RWPE2 (cell line): ENCODE measurements around the gene SYNPO2L.

Experiments used
- ATAC-seq: fragments of 200-7000 bp; cut with Tn5 transposase; 3 replicates; pipeline ENCODE4 v1.9.1; 2021; ENCODE audit warnings: low read depth
- DNase-seq: peaks from one replicate; pipeline ENCODE4 v3.0.0-alpha.2; 2020; ENCODE audit warnings: low spot score
- H3K27ac ChIP-seq: fragments of 450-650 bp; 2 replicates; pipeline ENCODE4 v1.5.1; 2017; ENCODE audit warnings: mild to moderate bottlenecking; ENCODE audit not compliant: poor library complexity, severe bottlenecking
- H3K27me3 ChIP-seq: fragments of 250-450 bp; sonication (Bioruptor Pico); 2 replicates; pipeline ENCODE4 v1.5.1; 2021; ENCODE audit warnings: mild to moderate bottlenecking, moderate library complexity; ENCODE audit not compliant: insufficient read depth, poor library complexity, severe bottlenecking
- H3K36me3 ChIP-seq: fragments of 250-450 bp; sonication (Bioruptor Pico); 2 replicates; pipeline ENCODE4 v1.5.1; 2020; ENCODE audit warnings: low read depth, mild to moderate bottlenecking, moderate library complexity
- H3K4me1 ChIP-seq: fragments of 250-450 bp; sonication (Bioruptor Pico); 2 replicates; pipeline ENCODE4 v1.5.1; 2021; ENCODE audit warnings: mild to moderate bottlenecking, moderate library complexity; ENCODE audit not compliant: insufficient read depth, poor library complexity, severe bottlenecking
- H3K4me3 ChIP-seq: fragments of 250-450 bp; sonication (Bioruptor Pico); 2 replicates; pipeline ENCODE4 v1.5.1; 2021; ENCODE audit warnings: mild to moderate bottlenecking, moderate library complexity; ENCODE audit not compliant: severe bottlenecking
- H3K9me3 ChIP-seq: fragments of 250-450 bp; sonication (Bioruptor Pico); 2 replicates; pipeline ENCODE4 v1.5.1; 2021; ENCODE audit warnings: mild to moderate bottlenecking, moderate library complexity; ENCODE audit not compliant: severe bottlenecking
- CTCF ChIP-seq: fragments of 450-650 bp; IDR thresholded peaks from one replicate; pipeline ENCODE4 v1.5.1; 2017; ENCODE audit warnings: mild to moderate bottlenecking, moderate library complexity; ENCODE audit not compliant: poor library complexity, severe bottlenecking

Gene SYNPO2L

GRCh38 chr10:73653195-73653594 lies 2.6 kb downstream of the SYNPO2L start:
- no peaks in the 10 kb centered on the region for H3K4me1 ChIP-seq
- no peak for DNase-seq
- H3K27me3 ChIP-seq: no peaks in the 10 kb centered on the region
- H3K36me3 ChIP-seq: no peaks in the 10 kb centered on the region
- no peak for TF ChIP-seq CTCF
- H3K27ac ChIP-seq: no peak overlapping the region
- no peak for ATAC-seq
- no peaks in the 10 kb centered on the region for H3K9me3 ChIP-seq
- H3K4me3 ChIP-seq: no peak overlapping the region

- DNase-seq (no peak), ATAC-seq (no peak)
- Histone ChIP-seq H3K4me1 (no peaks in the 10 kb centered on the region), H3K4me3 (no peak overlapping the region), H3K27ac (no peak overlapping the region), H3K9me3 (no peaks in the 10 kb centered on the region), H3K27me3 (no peaks in the 10 kb centered on the region), H3K36me3 (no peaks in the 10 kb centered on the region)
- TF ChIP-seq CTCF: no peak
Observed at GRCh38 chr10:73650537-73651331, 5.1 kb downstream of the SYNPO2L start.

- H3K4me3 ChIP-seq: no peak overlapping the region
- TF ChIP-seq CTCF: no peak
- no peaks in the 10 kb centered on the region for H3K4me1 ChIP-seq
- no peaks in the 10 kb centered on the region for H3K36me3 ChIP-seq
- H3K27ac ChIP-seq: no peak overlapping the region
- no peak for ATAC-seq
- H3K27me3 ChIP-seq: no peaks in the 10 kb centered on the region
- DNase-seq: no peak
- no peaks in the 10 kb centered on the region for H3K9me3 ChIP-seq
Observed at GRCh38 chr10:73649876-73650536, 5.8 kb downstream of the SYNPO2L start.

- ATAC-seq (peak; percentile 49; the same call in 2 of the 3 replicates), DNase-seq (no peak)
- Histone ChIP-seq H3K27ac (no peak overlapping the region), H3K27me3 (no peaks in the 10 kb centered on the region), H3K4me3 (no peak overlapping the region), H3K4me1 (no peaks in the 10 kb centered on the region), H3K9me3 (no peaks in the 10 kb centered on the region), H3K36me3 (no peaks in the 10 kb centered on the region)
- TF ChIP-seq CTCF: no peak
Observed at GRCh38 chr10:73648975-73649829, 6.6 kb downstream of the SYNPO2L start.
